ENCODE measurements around the gene BCL2L1. TPM values are rescaled to one million over a fixed set of nuclear protein-coding genes. Genes with fewer than 3 reads are reported as not detected.

BCL2L1 gene
- total and polyA plus RNA-seq, 4 experiments from 2014 or later = 20.3 to 26.1 (median 21.8) TPM

DNA sequence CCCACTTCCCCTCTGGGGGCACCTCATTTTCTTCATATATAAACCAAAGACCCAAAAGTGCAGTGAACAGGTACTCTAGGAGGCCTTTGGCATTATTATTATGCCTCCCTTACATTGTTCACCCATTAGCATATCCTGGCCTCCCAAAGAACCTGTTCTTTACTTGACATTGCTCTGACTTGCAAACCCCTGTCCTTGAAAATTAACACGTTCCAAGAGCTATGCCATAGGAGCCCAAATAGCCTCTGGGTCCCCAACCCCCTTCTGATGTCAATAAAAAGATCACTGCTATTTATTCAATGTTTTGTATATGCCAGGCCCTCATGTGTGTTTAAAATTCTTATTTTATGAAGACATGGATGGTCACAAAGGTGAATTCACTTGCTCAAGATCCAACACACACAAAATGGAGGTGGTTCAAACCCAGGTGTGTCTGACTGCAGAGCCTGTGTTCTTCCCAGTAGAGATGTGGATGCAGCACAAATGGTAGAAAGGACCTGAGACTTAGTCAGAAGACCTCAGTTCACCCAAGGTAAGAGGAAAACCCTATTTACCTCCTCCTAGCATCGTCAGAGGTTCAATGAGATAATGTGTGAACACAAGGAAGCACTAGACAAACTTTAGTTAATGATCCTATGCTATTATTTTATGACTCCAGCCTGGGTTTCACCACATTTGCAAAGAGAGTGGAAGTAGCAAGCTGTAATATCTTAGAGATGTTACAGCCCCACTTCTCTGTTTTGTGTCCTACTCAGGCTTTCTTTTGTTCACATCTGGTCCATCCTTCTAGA is 36.6 kb downstream of the BCL2L1 start:
- H3K9me3 ChIP-seq (ENCODE audit: control insufficient read depth in 1 of 2, low read length in 2 of 2) = no peaks in the 10 kb centered on the region
- Mint-ChIP-seq H3K4me1 (peaks cover 44 to 85% (median 60%) of the 10 kb centered on the region in 4 donors), H3K27me3 (no peaks in the 10 kb centered on the region), H3K27ac (peak overlapping the region; percentile 80 to 97 (median 87)), H3K9me3 (no peaks in the 10 kb centered on the region), H3K36me3 (peaks cover 41 to 49% of the 10 kb centered on the region in 2 donors), H3K4me3 (peak overlapping the region in 3 of 8 donors; percentile 3 to 43 (median 15))
- ChIA-PET POLR2A (ENCODE audit: partially characterized antibody) (interaction anchor here (1.5 to 3.3 kb wide), 3 partner anchors 11 to 37 kb away, joined by 5 to 19 read pairs (median 19); partner anchors contain the start of gene BCL2L1), CTCF (ENCODE audit: partially characterized antibody) (interaction anchor here (1.0 to 3.0 kb wide), 4 partner anchors 10 to 37 kb away, joined by 3 to 24 read pairs (median 15); partner anchors contain the start of gene BCL2L1)
- H3K4me1 ChIP-seq (ENCODE audit: insufficient read depth, low read length) = peaks cover 88% of the 10 kb centered on the region
- intact Hi-C loops (cut with micrococcal nuclease) = no loop called here
- no peak for DNase-seq
- peaks cover 10% of the 10 kb centered on the region for H3K36me3 ChIP-seq (ENCODE audit: insufficient read depth, low read length)
- H3K27ac ChIP-seq (ENCODE audit: low read depth, low read length) = no peak overlapping the region
- H3K4me3 ChIP-seq (ENCODE audit: low read length in 2 of 2) = no peak overlapping the region
- H3K27me3 ChIP-seq (ENCODE audit: insufficient read depth, low read length) = no peaks in the 10 kb centered on the region

DNA sequence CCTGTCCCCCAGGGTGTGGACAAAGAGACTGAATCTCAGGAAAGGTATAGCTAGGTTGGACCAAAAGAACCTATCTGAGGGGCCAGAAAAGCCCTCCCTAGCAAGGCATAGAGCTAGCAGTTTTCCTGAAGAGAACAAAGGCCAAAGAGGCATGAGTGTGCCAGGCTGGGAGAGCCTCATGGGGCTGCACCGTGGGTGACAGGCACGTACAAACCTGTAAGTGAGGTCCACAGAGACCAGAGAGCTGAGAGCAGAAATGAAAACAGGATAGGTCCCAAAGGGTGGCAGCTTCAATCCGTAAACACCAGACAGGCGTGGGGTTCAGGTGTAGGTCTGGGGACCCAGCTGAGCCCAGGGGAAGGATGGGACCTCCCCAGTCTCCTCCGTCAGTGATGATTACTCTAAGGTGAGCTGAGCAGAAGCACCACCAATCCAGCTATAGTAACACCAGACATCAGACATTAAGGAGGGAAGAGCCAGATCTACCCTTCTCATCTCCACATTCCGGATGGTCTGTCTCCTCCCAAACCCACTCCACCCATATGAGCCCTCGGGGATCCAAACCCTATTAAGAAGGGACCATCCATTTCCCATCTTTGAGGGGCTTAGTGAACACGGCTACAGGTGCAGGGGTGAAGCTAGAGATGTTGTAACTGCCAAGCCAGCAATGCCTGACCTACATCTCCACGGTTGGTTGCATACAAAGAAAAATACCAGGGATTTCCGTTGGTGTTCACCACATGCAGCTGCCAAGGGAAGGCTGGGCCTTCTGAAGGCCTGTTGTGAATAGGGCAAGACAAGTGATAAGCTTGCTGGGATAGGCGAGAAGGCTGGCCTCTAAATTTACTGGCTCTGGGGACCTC is 38.3 kb downstream of the BCL2L1 start:
- POLR2A ChIA-PET (ENCODE audit: partially characterized antibody) = interaction anchor here (0.7 to 3.3 kb wide), 5 partner anchors 9 to 50 kb away, joined by 3 to 19 read pairs (median 5); partner anchors contain the start of gene BCL2L1
- peaks cover 44 to 56% of the 10 kb centered on the region in 2 donors for H3K36me3 Mint-ChIP-seq
- no peaks in the 10 kb centered on the region for H3K27me3 Mint-ChIP-seq
- peak overlapping the region in 7 of 8 donors; percentile 43 to 71 (median 53) for H3K4me3 Mint-ChIP-seq
- Histone ChIP-seq H3K36me3 (ENCODE audit: insufficient read depth, low read length) (peaks cover 11% of the 10 kb centered on the region), H3K27ac (ENCODE audit: low read depth, low read length) (peak overlapping the region; percentile 8), H3K27me3 (ENCODE audit: insufficient read depth, low read length) (no peaks in the 10 kb centered on the region), H3K4me1 (ENCODE audit: insufficient read depth, low read length) (peaks cover 91% of the 10 kb centered on the region), H3K4me3 (ENCODE audit: low read length in 2 of 2) (no peak overlapping the region), H3K9me3 (ENCODE audit: control insufficient read depth in 1 of 2, low read length in 2 of 2) (no peaks in the 10 kb centered on the region)
- intact Hi-C loops (cut with micrococcal nuclease) = no loop called here
- H3K9me3 Mint-ChIP-seq = no peaks in the 10 kb centered on the region
- CTCF ChIA-PET (ENCODE audit: partially characterized antibody) = interaction anchor here (0.9 to 3.0 kb wide), 8 partner anchors 9 to 181 kb away, joined by 3 to 24 read pairs (median 4); partner anchors contain the start of gene BCL2L1
- peak; percentile 32 to 68 (median 45) for DNase-seq
- H3K27ac Mint-ChIP-seq = peak overlapping the region; percentile 76 to 97 (median 89)
- H3K4me1 Mint-ChIP-seq = peaks cover 55 to 92% (median 68%) of the 10 kb centered on the region in 4 donors

DNA sequence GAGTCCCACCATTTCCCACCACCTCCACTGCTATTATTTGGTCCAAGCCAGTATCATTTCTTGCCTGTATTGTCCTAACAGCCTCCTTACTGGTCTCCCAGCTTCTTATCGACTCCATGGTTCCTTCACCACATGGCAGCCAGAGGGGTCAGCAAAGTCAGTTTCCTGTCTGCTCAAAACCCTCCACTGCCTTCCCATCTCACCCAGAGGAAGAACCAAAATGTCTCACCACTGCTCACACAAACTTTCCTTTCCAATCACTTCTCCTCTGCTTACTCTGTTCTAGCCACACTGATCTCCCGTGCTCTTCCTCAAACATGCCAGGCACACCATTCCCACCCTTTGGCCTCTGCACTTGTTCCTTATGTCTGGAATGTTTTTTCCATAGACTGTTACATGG is 39.7 kb downstream of the BCL2L1 start:
- H3K9me3 ChIP-seq (ENCODE audit: control insufficient read depth in 1 of 2, low read length in 2 of 2) = no peaks in the 10 kb centered on the region
- no peak overlapping the region for H3K27ac ChIP-seq (ENCODE audit: low read depth, low read length)
- peaks cover 11% of the 10 kb centered on the region for H3K36me3 ChIP-seq (ENCODE audit: insufficient read depth, low read length)
- Mint-ChIP-seq H3K27me3 (no peaks in the 10 kb centered on the region), H3K4me3 (peak overlapping the region in 2 of 8 donors; percentile 33 to 45), H3K36me3 (peaks cover 51 to 62% of the 10 kb centered on the region in 2 donors), H3K4me1 (peaks cover 63 to 98% (median 77%) of the 10 kb centered on the region in 4 donors), H3K9me3 (no peaks in the 10 kb centered on the region), H3K27ac (peak overlapping the region; percentile 9 to 97 (median 88))
- no peak overlapping the region for H3K4me3 ChIP-seq (ENCODE audit: low read length in 2 of 2)
- H3K27me3 ChIP-seq (ENCODE audit: insufficient read depth, low read length) = no peaks in the 10 kb centered on the region
- ChIA-PET POLR2A (ENCODE audit: partially characterized antibody) (interaction anchor here (3.3 kb wide), 1 partner anchor 40 kb away, joined by 19 read pairs; the partner anchor contains the start of gene BCL2L1), CTCF (ENCODE audit: partially characterized antibody) (interaction anchor here (0.9 to 1.5 kb wide), 4 partner anchors 14 to 41 kb away, joined by 3 to 6 read pairs (median 4); no protein-coding TSS in a partner anchor)
- intact Hi-C loops (cut with micrococcal nuclease) = no loop called here
- H3K4me1 ChIP-seq (ENCODE audit: insufficient read depth, low read length) = peaks cover 95% of the 10 kb centered on the region
- no peak for DNase-seq

DNA sequence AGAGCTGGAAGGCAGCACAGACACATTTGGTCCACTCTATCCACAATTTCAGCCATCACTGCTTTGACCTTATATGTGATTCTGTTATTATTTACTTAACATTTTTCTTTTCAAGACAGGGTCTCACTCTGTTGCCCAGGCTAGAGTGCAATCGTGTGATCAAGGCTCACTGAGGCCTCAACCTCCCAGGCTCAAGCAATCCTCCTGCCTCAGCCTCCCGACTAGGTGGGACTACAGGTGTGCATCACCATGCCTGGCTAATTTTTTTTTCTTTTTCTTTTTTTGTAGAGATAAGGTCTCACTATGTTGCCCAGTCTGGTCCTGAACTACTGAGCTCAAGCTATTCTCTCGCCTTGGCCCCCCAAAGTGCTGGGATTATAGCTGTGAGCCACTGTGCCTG is 40.3 kb downstream of the BCL2L1 start:
- Histone ChIP-seq H3K4me3 (ENCODE audit: low read length in 2 of 2) (no peak overlapping the region), H3K4me1 (ENCODE audit: insufficient read depth, low read length) (peaks cover 95% of the 10 kb centered on the region), H3K27me3 (ENCODE audit: insufficient read depth, low read length) (no peaks in the 10 kb centered on the region), H3K9me3 (ENCODE audit: control insufficient read depth in 1 of 2, low read length in 2 of 2) (no peaks in the 10 kb centered on the region), H3K27ac (ENCODE audit: low read depth, low read length) (no peak overlapping the region), H3K36me3 (ENCODE audit: insufficient read depth, low read length) (peaks cover 11% of the 10 kb centered on the region)
- Mint-ChIP-seq H3K4me1 (peaks cover 67 to 99% (median 81%) of the 10 kb centered on the region in 4 donors), H3K27me3 (no peaks in the 10 kb centered on the region), H3K4me3 (no peak overlapping the region), H3K9me3 (no peaks in the 10 kb centered on the region), H3K36me3 (peaks cover 51 to 58% of the 10 kb centered on the region in 2 donors), H3K27ac (peak overlapping the region; percentile 63 to 97 (median 89))
- no peak for DNase-seq
- CTCF ChIA-PET (ENCODE audit: partially characterized antibody) = interaction anchor here (0.6 to 1.5 kb wide), 4 partner anchors 15 to 41 kb away, joined by 3 to 6 read pairs (median 3); no protein-coding TSS in a partner anchor
- intact Hi-C loops (cut with micrococcal nuclease) = no loop called here
- POLR2A ChIA-PET (ENCODE audit: partially characterized antibody) = no interaction called here

DNA sequence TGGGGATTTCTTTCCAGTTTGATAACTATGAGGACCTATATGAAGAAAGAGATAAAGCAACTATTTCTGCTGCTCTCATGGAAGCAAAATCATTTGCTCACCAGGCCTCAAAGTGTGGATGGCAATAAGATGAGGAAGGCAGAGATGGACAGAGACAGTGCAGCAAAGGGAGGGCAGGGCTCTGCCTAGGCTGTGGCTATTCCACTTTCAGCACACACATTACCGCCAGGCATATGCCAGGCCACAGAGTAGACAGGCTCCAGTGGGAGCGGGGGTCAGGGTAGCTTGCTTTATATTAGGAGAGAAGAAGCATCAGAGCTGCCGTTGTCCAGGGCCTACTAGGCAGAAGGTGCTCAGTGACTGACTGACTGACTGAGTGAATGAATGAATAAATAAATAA is 40.9 kb downstream of the BCL2L1 start:
- Mint-ChIP-seq H3K27ac (peak overlapping the region; percentile 30 to 97 (median 84)), H3K4me3 (peak overlapping the region in 1 of 8 donors; percentile 16), H3K9me3 (no peaks in the 10 kb centered on the region), H3K27me3 (no peaks in the 10 kb centered on the region), H3K4me1 (peaks cover 66 to 99% (median 80%) of the 10 kb centered on the region in 4 donors), H3K36me3 (peaks cover 46 to 53% of the 10 kb centered on the region in 2 donors)
- peaks cover 6% of the 10 kb centered on the region for H3K36me3 ChIP-seq (ENCODE audit: insufficient read depth, low read length)
- intact Hi-C loops (cut with micrococcal nuclease) = no loop called here
- H3K27me3 ChIP-seq (ENCODE audit: insufficient read depth, low read length) = no peaks in the 10 kb centered on the region
- POLR2A ChIA-PET (ENCODE audit: partially characterized antibody) = no interaction called here
- no peak overlapping the region for H3K4me3 ChIP-seq (ENCODE audit: low read length in 2 of 2)
- no peak overlapping the region for H3K27ac ChIP-seq (ENCODE audit: low read depth, low read length)
- DNase-seq = no peak
- H3K9me3 ChIP-seq (ENCODE audit: control insufficient read depth in 1 of 2, low read length in 2 of 2) = no peaks in the 10 kb centered on the region
- CTCF ChIA-PET (ENCODE audit: partially characterized antibody) = interaction anchor here (1.2 kb wide), 1 partner anchor 39 kb away, joined by 3 read pairs; no protein-coding TSS in a partner anchor
- H3K4me1 ChIP-seq (ENCODE audit: insufficient read depth, low read length) = peaks cover 96% of the 10 kb centered on the region

DNA sequence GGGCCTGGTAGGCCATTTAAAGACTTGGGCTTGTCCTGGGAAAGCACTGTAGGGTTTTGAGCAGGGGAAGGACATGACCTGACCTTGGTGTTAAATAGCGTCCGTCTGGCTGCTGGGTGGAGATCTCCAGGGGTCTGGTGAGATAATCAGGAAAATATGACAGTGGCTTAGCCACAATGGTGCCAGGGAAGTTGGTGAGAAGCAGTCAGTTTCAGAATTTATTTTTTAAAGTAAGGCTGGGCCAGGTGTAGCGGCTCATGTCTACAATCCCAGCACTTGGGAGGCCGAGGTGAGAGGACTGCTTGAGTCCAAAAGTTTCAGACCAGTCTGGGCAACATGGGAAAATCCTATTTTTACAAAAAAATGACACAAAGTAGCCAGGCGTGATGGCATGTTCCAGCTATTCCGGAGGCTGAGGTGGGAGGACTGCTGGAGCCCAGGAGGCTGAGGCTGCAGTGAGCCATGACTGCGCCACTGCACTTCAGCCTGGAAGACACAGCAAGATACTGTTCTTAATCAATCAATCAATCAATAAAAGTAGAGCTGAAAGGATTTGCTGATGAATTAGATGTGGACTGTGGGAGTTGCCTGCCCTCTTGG is 41.4 kb downstream of the BCL2L1 start:
- H3K4me3 Mint-ChIP-seq = peak overlapping the region in 2 of 8 donors; percentile 16 to 70
- Histone ChIP-seq H3K9me3 (ENCODE audit: control insufficient read depth in 1 of 2, low read length in 2 of 2) (no peaks in the 10 kb centered on the region), H3K4me1 (ENCODE audit: insufficient read depth, low read length) (peaks cover 96% of the 10 kb centered on the region), H3K36me3 (ENCODE audit: insufficient read depth, low read length) (peaks cover 5% of the 10 kb centered on the region), H3K4me3 (ENCODE audit: low read length in 2 of 2) (no peak overlapping the region), H3K27ac (ENCODE audit: low read depth, low read length) (no peak overlapping the region), H3K27me3 (ENCODE audit: insufficient read depth, low read length) (no peaks in the 10 kb centered on the region)
- H3K27me3 Mint-ChIP-seq = no peaks in the 10 kb centered on the region
- intact Hi-C loops (cut with micrococcal nuclease) = no loop called here
- peaks cover 67 to 99% (median 81%) of the 10 kb centered on the region in 4 donors for H3K4me1 Mint-ChIP-seq
- POLR2A ChIA-PET (ENCODE audit: partially characterized antibody) = no interaction called here
- H3K27ac Mint-ChIP-seq = peak overlapping the region; percentile 78 to 97 (median 91)
- no peak for DNase-seq
- CTCF ChIA-PET (ENCODE audit: partially characterized antibody) = interaction anchor here (1.2 to 8.2 kb wide), 3 partner anchors 20 to 42 kb away, joined by 3 to 94 read pairs (median 7); partner anchors contain the start of gene BCL2L1
- peaks cover 41 to 49% of the 10 kb centered on the region in 2 donors for H3K36me3 Mint-ChIP-seq
- H3K9me3 Mint-ChIP-seq = no peaks in the 10 kb centered on the region

All from CD4-positive, alpha-beta memory T cell (primary cell).